Left ventricle myocardium inferior (tissue), 1 donor: ENCODE results near the gene MBIP. TPM values are rescaled to one million over a fixed set of nuclear protein-coding genes. Genes with fewer than 3 reads are reported as not detected.
"Not testable (repeated sequence)": the region's sequence is repeated elsewhere in the genome, so short reads cannot be mapped to it uniquely, and the experiment has no call there.

Experiments used
- DNase-seq: peaks from one replicate; pipeline ENCODE4 v3.0.0-alpha.2; 2020
- H3K27ac ChIP-seq: fragments of 200-600 bp; replicated peaks from 2 replicates; pipeline ENCODE4 v1.8.0; 2021
- H3K27me3 ChIP-seq: fragments of 200-600 bp; 2 replicates; pipeline ENCODE4 v1.8.0; 2021; ENCODE audit warnings: low read depth
- H3K36me3 ChIP-seq: fragments of 200-600 bp; 2 replicates; pipeline ENCODE4 v1.8.0; 2021
- H3K4me1 ChIP-seq: fragments of 200-600 bp; 2 replicates; pipeline ENCODE4 v1.8.0; 2021
- H3K4me3 ChIP-seq: fragments of 200-600 bp; 2 replicates; pipeline ENCODE4 v1.8.0; 2021; ENCODE audit warnings: mild to moderate bottlenecking, moderate library complexity
- H3K9me3 ChIP-seq: fragments of 200-600 bp; replicated peaks from 2 replicates; pipeline ENCODE4 v1.8.0; 2021
- CTCF ChIP-seq: fragments of 200-600 bp; IDR thresholded peaks from 2 replicates; pipeline ENCODE4 v1.8.0; 2021; ENCODE audit warnings: antibody characterized with exemption, mild to moderate bottlenecking, borderline replicate concordance
- intact Hi-C: fragments of 100-400 bp; cut with micrococcal nuclease; formaldehyde crosslinking; loops from one replicate; pipeline ENCODE4 v1.11.0; 2022
- total RNA-seq: library from RNA; stranded (reverse); fragmentation: NEBNext Ultra II Directional; extraction: Animal tissue kit (Norgen Biotek cat#: 25700); gene quantifications from one replicate; pipeline ENCODE4 v1.2.1, GENCODE V29; 2021
- donor health status: DM: no; HTN: yes; CAD: no; lungs with severe emphysema.

Gene MBIP
- total RNA-seq, 1 donor from 2014 or later, result 8.4 TPM

- Histone ChIP-seq H3K9me3 (no peaks in the 10 kb centered on the region), H3K4me1 (no peaks in the 10 kb centered on the region), H3K27ac (no peak overlapping the region), H3K36me3 (no peaks in the 10 kb centered on the region), H3K27me3 (peaks cover 13% of the 10 kb centered on the region), H3K4me3 (no peak overlapping the region)
- TF ChIP-seq CTCF, result no peak
- DNase-seq, result no peak
- intact Hi-C loops, result no loop called here
Measured at GRCh38 chr14:36339816-36340215, 19.4 kb upstream of the MBIP start.

- intact Hi-C loops, result no loop called here
- H3K36me3 ChIP-seq, result no peaks in the 10 kb centered on the region
- H3K4me1 ChIP-seq, result no peaks in the 10 kb centered on the region
- DNase-seq, result no peak
- TF ChIP-seq CTCF, result no peak
- peaks cover 31% of the 10 kb centered on the region for H3K27me3 ChIP-seq
- H3K4me3 ChIP-seq, result no peak overlapping the region
- H3K27ac ChIP-seq, result no peak overlapping the region
- H3K9me3 ChIP-seq, result peaks cover under 1% of the 10 kb centered on the region
Measured at GRCh38 chr14:36333119-36333518, 12.7 kb upstream of the MBIP start.

GRCh38 chr14:36327573-36327972 lies 7.1 kb upstream of the MBIP start:
- H3K4me3 ChIP-seq, H3K36me3 ChIP-seq, DNase-seq, H3K27ac ChIP-seq, H3K4me1 ChIP-seq, intact Hi-C loops: not testable (repeated sequence)
- Histone ChIP-seq H3K27me3 (peaks cover 29% of the 10 kb centered on the region), H3K9me3 (peaks cover 12% of the 10 kb centered on the region)

- DNase-seq, result no peak
- Histone ChIP-seq H3K36me3 (no peaks in the 10 kb centered on the region), H3K27me3 (peaks cover 26% of the 10 kb centered on the region), H3K9me3 (peaks cover 12% of the 10 kb centered on the region), H3K4me3 (no peak overlapping the region), H3K4me1 (peaks cover 4% of the 10 kb centered on the region), H3K27ac (no peak overlapping the region)
- TF ChIP-seq CTCF, result no peak
- intact Hi-C loops, result no loop called here
Measured at GRCh38 chr14:36325853-36326252, 5.4 kb upstream of the MBIP start.

GRCh38 chr14:36324897-36325296 lies 4.5 kb upstream of the MBIP start:
- intact Hi-C loops, result no loop called here
- DNase-seq, result no peak
- peaks cover 22% of the 10 kb centered on the region for H3K27me3 ChIP-seq
- H3K9me3 ChIP-seq, result peaks cover 12% of the 10 kb centered on the region
- peaks cover 10% of the 10 kb centered on the region for H3K4me1 ChIP-seq
- H3K4me3 ChIP-seq, result no peak overlapping the region
- H3K36me3 ChIP-seq, result no peaks in the 10 kb centered on the region
- no peak overlapping the region for H3K27ac ChIP-seq
- no peak for TF ChIP-seq CTCF

- no peak for DNase-seq
- Histone ChIP-seq H3K4me1 (peaks cover 32% of the 10 kb centered on the region), H3K27ac (peak overlapping the region; percentile 79), H3K9me3 (no peaks in the 10 kb centered on the region), H3K27me3 (peaks cover 12% of the 10 kb centered on the region), H3K4me3 (peak overlapping the region; percentile 88), H3K36me3 (no peaks in the 10 kb centered on the region)
- intact Hi-C loops, result no loop called here
- no peak for TF ChIP-seq CTCF
Measured at GRCh38 chr14:36320897-36321381, 502 bp upstream of the MBIP start.
